SU-DHL-6 (cell line): ENCODE data around the gene ATXN2L.

Experiments used
- H2AFZ ChIP-seq: fragments of 200-600 bp; sonication (generic); 2 replicates; pipeline ENCODE4 v1.6.1; 2014; ENCODE audit warnings: low read depth, mild to moderate bottlenecking, moderate library complexity, mixed read lengths, antibody characterized with exemption, low read length; ENCODE audit not compliant: severe bottlenecking
- H3F3A ChIP-seq: fragments of 200-600 bp; shearing (Covaris generic); 2 replicates; pipeline ENCODE4 v1.6.0; 2016; ENCODE audit warnings: antibody characterized with exemption, mild to moderate bottlenecking; ENCODE audit not compliant: insufficient read depth
- H3K27ac ChIP-seq: fragments of 200-600 bp; sonication (generic); 2 replicates; pipeline ENCODE4 v1.5.1; 2016; ENCODE audit warnings: low read depth, mild to moderate bottlenecking, low read length, moderate library complexity, mixed read lengths
- H3K27me3 ChIP-seq: fragments of 200-600 bp; sonication (generic), shearing (Covaris generic); 2 replicates; pipeline ENCODE4 v1.6.0; 2014; ENCODE audit warnings: mild to moderate bottlenecking, low read length
- H3K36me3 ChIP-seq: fragments of 200-600 bp; sonication (generic); 2 replicates; pipeline ENCODE4 v1.6.1; 2014; ENCODE audit warnings: mild to moderate bottlenecking, low read length, mixed read lengths
- H3K4me2 ChIP-seq: fragments of 300-600, 200-600 bp; shearing (Covaris generic), sonication (generic); 2 replicates; pipeline ENCODE4 v1.6.0; 2014; ENCODE audit warnings: low read length, low read depth, mild to moderate bottlenecking; ENCODE audit not compliant: poor library complexity, severe bottlenecking
- H3K4me3 ChIP-seq: fragments of 200-600 bp; sonication (generic); 2 replicates; pipeline ENCODE4 v1.5.1; 2014; ENCODE audit warnings: antibody characterized with exemption, low read length, mild to moderate bottlenecking, mixed read lengths; ENCODE audit not compliant: insufficient read depth, poor library complexity, severe bottlenecking
- H3K79me2 ChIP-seq: fragments of 200-600 bp; sonication (generic); 2 replicates; pipeline ENCODE4 v1.6.1; 2014; ENCODE audit warnings: mild to moderate bottlenecking, low read length, moderate library complexity; ENCODE audit not compliant: insufficient read depth
- H3K9ac ChIP-seq: fragments of 200-600 bp; sonication (generic); 2 replicates; pipeline ENCODE4 v1.7.0; 2014; ENCODE audit warnings: mild to moderate bottlenecking, low read length
- H3K9me2 ChIP-seq: fragments of 200-600 bp; sonication (generic); replicated peaks from 2 replicates; pipeline ENCODE4 v1.6.1; 2014; ENCODE audit warnings: low read length; ENCODE audit not compliant: insufficient read depth
- H3K9me3 ChIP-seq: fragments of 200-600 bp; sonication (generic); 2 replicates; pipeline ENCODE4 v1.6.1; 2014; ENCODE audit warnings: low read length, mixed read lengths; ENCODE audit not compliant: insufficient read depth
- H4K20me1 ChIP-seq: fragments of 200-600 bp; sonication (generic); 2 replicates; pipeline ENCODE4 v1.6.1; 2014; ENCODE audit warnings: low read depth, mild to moderate bottlenecking, antibody characterized with exemption, low read length, moderate library complexity, mixed read lengths
- EZH2phosphoT487 ChIP-seq: fragments of 200-600 bp; sonication (generic), shearing (Covaris generic); conservative IDR thresholded peaks from 2 replicates; pipeline ENCODE4 v1.6.1; 2018; ENCODE audit warnings: mild to moderate bottlenecking, antibody characterized with exemption, low read length, moderate library complexity, mixed read lengths
- TF ChIP-seq, protein P1 (sequence below): fragments of 200-600 bp; sonication (generic); IDR thresholded peaks from one replicate; pipeline ENCODE4 v1.5.1; 2017; ENCODE audit warnings: antibody characterized with exemption, mild to moderate bottlenecking, low read length, moderate library complexity; ENCODE audit not compliant: insufficient read depth, poor library complexity, severe bottlenecking

ATXN2L gene

DNA sequence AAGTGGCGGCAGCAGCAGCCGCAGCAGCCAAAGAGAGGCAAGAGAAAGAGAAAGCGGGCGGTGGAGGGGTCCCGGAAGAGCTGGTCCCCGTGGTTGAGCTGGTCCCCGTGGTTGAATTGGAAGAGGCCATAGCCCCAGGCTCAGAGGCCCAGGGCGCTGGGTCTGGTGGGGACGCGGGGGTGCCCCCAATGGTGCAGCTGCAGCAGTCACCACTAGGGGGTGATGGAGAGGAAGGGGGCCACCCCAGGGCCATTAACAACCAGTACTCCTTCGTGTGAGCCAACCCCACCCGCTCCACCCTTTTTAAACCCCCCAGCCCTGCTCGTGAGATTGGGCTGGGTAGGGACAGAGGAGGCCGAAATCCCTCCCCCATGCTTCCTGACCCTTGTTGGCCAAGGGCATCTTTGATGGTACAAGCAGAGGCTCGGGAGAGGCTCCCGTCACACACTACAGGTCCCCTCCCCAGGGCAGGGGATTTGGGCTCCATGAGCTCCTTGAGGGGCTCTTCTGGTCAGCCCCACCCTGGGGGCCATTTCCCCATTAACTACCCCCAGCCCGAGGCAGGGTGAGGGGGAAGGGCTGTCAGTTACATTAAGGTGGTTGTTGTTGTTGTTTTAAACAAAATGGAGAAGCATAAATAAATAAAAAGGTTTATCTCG lies 50.9 kb downstream of the ATXN2L start:
- H4K20me1 ChIP-seq, result no peaks in the 10 kb centered on the region
- no peaks in the 10 kb centered on the region for H3K9me2 ChIP-seq
- no peaks in the 10 kb centered on the region for H3K36me3 ChIP-seq

DNA sequence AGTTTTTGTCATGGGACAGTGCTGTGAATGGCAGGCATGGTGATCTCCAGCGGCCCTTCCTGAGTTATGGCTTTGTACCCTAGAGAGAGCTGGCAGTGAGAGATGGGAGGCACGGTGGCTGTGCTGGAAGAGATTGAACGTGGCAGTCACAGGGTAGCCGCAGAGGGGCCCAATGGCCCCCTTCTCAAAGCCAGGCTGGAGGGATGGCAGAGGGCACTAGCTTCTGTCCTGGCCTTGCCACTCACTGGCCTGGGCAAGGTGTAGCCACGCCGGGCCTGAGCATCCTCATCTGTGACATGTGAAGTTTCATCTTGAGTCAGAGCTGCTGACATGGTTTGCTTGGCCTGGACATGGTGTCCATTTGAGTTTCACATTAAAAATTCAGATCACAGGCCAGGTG lies 51.6 kb downstream of the ATXN2L start:
- no peaks in the 10 kb centered on the region for H3F3A ChIP-seq
- H4K20me1 ChIP-seq, result no peaks in the 10 kb centered on the region
- H3K27me3 ChIP-seq, result no peaks in the 10 kb centered on the region
- H3K36me3 ChIP-seq, result no peaks in the 10 kb centered on the region
- TF ChIP-seq, protein P1, sequence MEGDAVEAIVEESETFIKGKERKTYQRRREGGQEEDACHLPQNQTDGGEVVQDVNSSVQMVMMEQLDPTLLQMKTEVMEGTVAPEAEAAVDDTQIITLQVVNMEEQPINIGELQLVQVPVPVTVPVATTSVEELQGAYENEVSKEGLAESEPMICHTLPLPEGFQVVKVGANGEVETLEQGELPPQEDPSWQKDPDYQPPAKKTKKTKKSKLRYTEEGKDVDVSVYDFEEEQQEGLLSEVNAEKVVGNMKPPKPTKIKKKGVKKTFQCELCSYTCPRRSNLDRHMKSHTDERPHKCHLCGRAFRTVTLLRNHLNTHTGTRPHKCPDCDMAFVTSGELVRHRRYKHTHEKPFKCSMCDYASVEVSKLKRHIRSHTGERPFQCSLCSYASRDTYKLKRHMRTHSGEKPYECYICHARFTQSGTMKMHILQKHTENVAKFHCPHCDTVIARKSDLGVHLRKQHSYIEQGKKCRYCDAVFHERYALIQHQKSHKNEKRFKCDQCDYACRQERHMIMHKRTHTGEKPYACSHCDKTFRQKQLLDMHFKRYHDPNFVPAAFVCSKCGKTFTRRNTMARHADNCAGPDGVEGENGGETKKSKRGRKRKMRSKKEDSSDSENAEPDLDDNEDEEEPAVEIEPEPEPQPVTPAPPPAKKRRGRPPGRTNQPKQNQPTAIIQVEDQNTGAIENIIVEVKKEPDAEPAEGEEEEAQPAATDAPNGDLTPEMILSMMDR, result no peak
- TF ChIP-seq EZH2phosphoT487, result no peak
- H3K4me2 ChIP-seq, result no peak overlapping the region
- no peak overlapping the region for H3K4me3 ChIP-seq
- no peak overlapping the region for H2AFZ ChIP-seq
- H3K79me2 ChIP-seq, result peaks cover 4% of the 10 kb centered on the region; the same call in 1 of the 2 replicates
- H3K9ac ChIP-seq, result no peak overlapping the region
- H3K9me2 ChIP-seq, result no peaks in the 10 kb centered on the region
- no peak overlapping the region for H3K27ac ChIP-seq
- no peaks in the 10 kb centered on the region for H3K9me3 ChIP-seq

More for the DNA sequence above, 50.9 kb downstream of the ATXN2L start:
- Histone ChIP-seq H2AFZ (no peak overlapping the region), H3K27ac (no peak overlapping the region), H3K9me3 (no peaks in the 10 kb centered on the region), H3K27me3 (no peaks in the 10 kb centered on the region), H3K4me3 (no peak overlapping the region), H3F3A (no peaks in the 10 kb centered on the region), H3K9ac (no peak overlapping the region), H3K79me2 (no peaks in the 10 kb centered on the region), H3K4me2 (no peak overlapping the region)
- TF ChIP-seq, protein P1, result peak; percentile 77
- no peak for TF ChIP-seq EZH2phosphoT487

DNA sequence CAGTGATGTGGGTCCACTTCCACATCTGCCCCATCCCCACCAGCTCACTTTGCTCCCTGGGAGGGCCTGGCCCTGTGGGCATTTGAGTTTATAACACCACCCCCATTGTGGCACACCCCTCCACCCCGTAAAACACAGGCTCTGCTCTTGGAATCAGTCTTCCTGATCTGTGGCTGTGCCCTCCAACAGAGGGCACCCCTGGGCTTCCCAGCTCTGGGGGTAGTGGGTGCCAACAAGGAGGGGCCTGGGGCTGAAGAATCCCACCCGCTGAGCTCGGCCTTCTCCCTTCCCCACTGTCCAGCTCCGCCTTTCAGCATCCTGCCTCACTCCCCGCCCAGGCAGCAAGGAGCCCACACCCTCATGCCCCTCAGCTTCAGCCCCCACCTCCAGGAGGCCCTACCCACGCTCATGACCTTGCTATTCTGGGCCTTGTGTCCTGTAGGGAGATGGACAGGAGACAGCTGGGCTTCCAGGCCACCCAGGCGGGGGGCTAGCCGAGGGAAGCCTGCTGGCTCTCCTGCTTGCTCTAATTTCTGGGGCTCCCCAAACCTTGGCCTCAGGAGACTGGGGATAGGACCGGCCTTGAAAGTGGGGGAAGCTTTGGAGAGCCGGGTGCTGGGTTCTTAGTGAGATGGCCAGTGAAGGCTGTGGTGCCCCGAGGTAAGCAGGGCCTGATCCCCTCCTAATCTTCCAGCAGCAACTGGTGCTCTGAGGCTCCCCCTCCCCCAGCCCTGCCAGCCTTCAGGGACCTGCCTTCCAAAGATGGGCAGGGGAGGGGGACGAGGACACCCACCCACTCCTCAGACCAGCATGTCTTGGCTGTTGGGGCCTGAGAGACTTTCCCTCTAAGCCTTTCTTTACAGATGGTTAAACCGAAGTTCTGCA lies 52.6 kb downstream of the ATXN2L start:
- no peaks in the 10 kb centered on the region for H4K20me1 ChIP-seq
- H3K79me2 ChIP-seq, result peaks cover 4% of the 10 kb centered on the region; the same call in 1 of the 2 replicates
- no peak overlapping the region for H3K9ac ChIP-seq
- H2AFZ ChIP-seq, result no peak overlapping the region
- peaks cover 4% of the 10 kb centered on the region; the same call in 1 of the 2 replicates for H3K9me3 ChIP-seq
- H3K36me3 ChIP-seq, result no peaks in the 10 kb centered on the region
- no peak overlapping the region for H3K4me2 ChIP-seq
- no peak overlapping the region for H3K4me3 ChIP-seq
- no peak overlapping the region for H3K27ac ChIP-seq
- no peaks in the 10 kb centered on the region for H3K27me3 ChIP-seq
- H3K9me2 ChIP-seq, result no peaks in the 10 kb centered on the region
- TF ChIP-seq, protein P1, result no peak
- no peak for TF ChIP-seq EZH2phosphoT487
- no peaks in the 10 kb centered on the region for H3F3A ChIP-seq
